HepG2 (cell line): ENCODE data around the gene SETD1A. TPM values are rescaled to one million over a fixed set of nuclear protein-coding genes. Genes with fewer than 3 reads are reported as not detected.

Source experiments
- E2F1 ChIP-seq: sonication (generic); formaldehyde crosslinking; IDR thresholded peaks from 2 replicates; pipeline ENCODE4 v1.5.0; 2020; ENCODE audit warnings: missing genetic modification reagents
- ELF4 ChIP-seq: sonication (generic); formaldehyde crosslinking; IDR thresholded peaks from 2 replicates; pipeline ENCODE4 v1.5.0; 2020; ENCODE audit warnings: missing genetic modification reagents, mild to moderate bottlenecking, moderate library complexity, borderline replicate concordance
- FOXM1 ChIP-seq: sonication (generic); formaldehyde crosslinking; IDR thresholded peaks from 2 replicates; pipeline ENCODE4 v1.5.0; 2020; ENCODE audit warnings: missing genetic modification reagents
- HIC2 ChIP-seq: sonication (generic); formaldehyde crosslinking; IDR thresholded peaks from 2 replicates; pipeline ENCODE4 v1.9.0; 2022; ENCODE audit warnings: low read depth, missing genetic modification reagents
- HNF4G ChIP-seq, 2 experiments: sonication (generic) in 1 of 2; formaldehyde crosslinking in 1 of 2; IDR thresholded peaks; 2 replicates each; pipeline versions ENCODE4 v1.4.0 to v1.6.1; 2011 to 2020; ENCODE audit warnings: borderline replicate concordance in 2 of 2, low read depth in 2 of 2, mild to moderate bottlenecking in 2 of 2, low read length in 1 of 2, missing genetic modification reagents in 1 of 2, moderate library complexity in 1 of 2
- PBX3 ChIP-seq: sonication (generic); formaldehyde crosslinking; IDR thresholded peaks from 2 replicates; pipeline ENCODE4 v1.8.1; 2023; ENCODE audit warnings: missing genetic modification reagents, inconsistent platforms, borderline replicate concordance
- SP5 ChIP-seq: IDR thresholded peaks from 2 replicates; pipeline ENCODE4 v1.6.1; 2016; ENCODE audit warnings: low read depth, borderline replicate concordance
- ZBTB1 ChIP-seq: sonication (generic); formaldehyde crosslinking; IDR thresholded peaks from 2 replicates; pipeline ENCODE4 v1.4.0; 2020; ENCODE audit warnings: missing genetic modification reagents, borderline replicate concordance
- ZBTB4 ChIP-seq: sonication (generic); formaldehyde crosslinking; IDR thresholded peaks from 2 replicates; pipeline ENCODE4 v1.4.0; 2020; ENCODE audit warnings: missing genetic modification reagents, mild to moderate bottlenecking, borderline replicate concordance
- ZNF20 ChIP-seq: sonication (generic); formaldehyde crosslinking; IDR thresholded peaks from 2 replicates; pipeline ENCODE4 v1.4.0; 2020; ENCODE audit warnings: mild to moderate bottlenecking, moderate library complexity, missing genetic modification reagents
- ZNF296 ChIP-seq: sonication (generic); formaldehyde crosslinking; conservative IDR thresholded peaks from 2 replicates; pipeline ENCODE4 v1.5.0; 2020; ENCODE audit warnings: mild to moderate bottlenecking, missing genetic modification reagents
- ZNF414 ChIP-seq: sonication (generic); formaldehyde crosslinking; IDR thresholded peaks from 2 replicates; pipeline ENCODE4 v1.5.0; 2020; ENCODE audit warnings: missing genetic modification reagents
- ZNF768 ChIP-seq: sonication (generic); formaldehyde crosslinking; IDR thresholded peaks from 2 replicates; pipeline ENCODE4 v1.4.0; 2020; ENCODE audit warnings: missing genetic modification reagents
- ZNF800 ChIP-seq: sonication (generic); formaldehyde crosslinking; IDR thresholded peaks from 2 replicates; pipeline ENCODE4 v1.4.0; 2020; ENCODE audit warnings: missing genetic modification reagents
- ZSCAN20 ChIP-seq: sonication (generic); formaldehyde crosslinking; IDR thresholded peaks from 2 replicates; pipeline ENCODE4 v1.4.0; 2020; ENCODE audit warnings: missing genetic modification reagents, mild to moderate bottlenecking, borderline replicate concordance
- polyA plus RNA-seq, 8 experiments: library from polyadenylated mRNA; depleted of rRNA in 3 of 8; stranded (reverse) in 7 of 8; unstranded in 1 of 8; fragments of >200 nt; fragmentation: Illumina TruSeq in 4 of 8; extraction: Trizol in 4 of 8; gene quantifications; 2 replicates each; pipeline versions ENCODE4 v1.2.1 to v1.2.3, GENCODE V29; 2011 to 2016; ENCODE audit warnings: low read depth in 4 of 8, missing spikeins in 1 of 8, mixed read lengths in 1 of 8; ENCODE audit not compliant: insufficient read depth in 1 of 8
- total RNA-seq, 5 experiments: library from RNA; depleted of rRNA; stranded (reverse); fragments of >200 nt; fragmentation: Illumina TruSeq; extraction: Trizol; gene quantifications; 2 replicates each; pipeline ENCODE4 v1.2.3, GENCODE V29; 2016; ENCODE audit warnings: low read depth in 1 of 5

The SETD1A gene
- total and polyA plus RNA-seq, 2 of the 13 experiments (the other 11 are each of a cell fraction or from before 2014, with no cell fraction given), result 3.8 to 5.6 TPM

GRCh38 chr16:30985401-30986128, 28.0 kb downstream of the SETD1A start (continued):
- 0 out of 2 replicates have a peak, but pooled peaks have one; percentile 47 for TF ChIP-seq ZNF800 (CRISPR knock-in tag)
- no peak for TF ChIP-seq ZNF768 (CRISPR knock-in tag)
- no peak for TF ChIP-seq HNF4G (IDR thresholded peaks at IDR 0.05; ENCODE audit: borderline replicate concordance, low read depth, low read length)
- no peak for TF ChIP-seq HNF4G (CRISPR knock-in tag; IDR thresholded peaks at IDR 0.05; ENCODE audit: borderline replicate concordance, low read depth)
- peak; percentile 27 for TF ChIP-seq ZNF414 (CRISPR knock-in tag)
- no peak for TF ChIP-seq ZNF20 (CRISPR knock-in tag)
- 0 out of 2 replicates have a peak, but pooled peaks have one; percentile 62 for TF ChIP-seq ELF4 (CRISPR knock-in tag)
- TF ChIP-seq ZSCAN20 (CRISPR knock-in tag), result 0 out of 2 replicates have a peak, but pooled peaks have one; percentile 73
- 0 out of 2 replicates have a peak, but pooled peaks have one; percentile 53 for TF ChIP-seq PBX3 (CRISPR knock-in tag)
- no peak for TF ChIP-seq ZBTB1 (CRISPR knock-in tag)
- TF ChIP-seq SP5 (CRISPR knock-in tag), result peak; percentile 2; the same call in 1 of the 2 replicates
- TF ChIP-seq ZBTB4 (CRISPR knock-in tag), result peak; percentile 75; the same call in 1 of the 2 replicates
- TF ChIP-seq FOXM1, result peak; percentile 67; the same call in 1 of the 2 replicates
- TF ChIP-seq ZNF296 (CRISPR knock-in tag), result peak; percentile 83; the same call in 1 of the 2 replicates
- 0 out of 2 replicates have a peak, but pooled peaks have one; percentile 14 for TF ChIP-seq E2F1 (CRISPR knock-in tag)
- TF ChIP-seq HIC2 (CRISPR knock-in tag), result peak; percentile 30
